Kidney epithelial cell (primary cell): Measurements from ENCODE around the gene CEP19. TPM values are rescaled to one million over a fixed set of nuclear protein-coding genes. Genes with fewer than 3 reads are reported as not detected.

Experiments
- DNase-seq: peaks from one replicate; pipeline ENCODE4 v3.0.0-alpha.2; 2010; ENCODE audit warnings: low read depth
- H3K27me3 ChIP-seq: 2 replicates; pipeline ENCODE4 v1.6.0; 2011; ENCODE audit warnings: low read length; ENCODE audit not compliant: control insufficient read depth, insufficient read depth
- H3K36me3 ChIP-seq: 2 replicates; pipeline ENCODE4 v1.5.1; 2011; ENCODE audit warnings: low read length; ENCODE audit not compliant: control insufficient read depth, insufficient read depth
- H3K4me3 ChIP-seq: 2 replicates; pipeline ENCODE4 v1.5.1; 2011; ENCODE audit warnings: low read depth, mild to moderate bottlenecking, control low read depth, low read length
- CTCF ChIP-seq: IDR thresholded peaks from 2 replicates; pipeline ENCODE4 v1.5.1; 2011; ENCODE audit warnings: mild to moderate bottlenecking, moderate library complexity, low read length, control low read depth, inconsistent platforms; ENCODE audit not compliant: insufficient read depth, poor library complexity, severe bottlenecking
- total RNA-seq: library from RNA; depleted of rRNA; stranded (reverse); fragments of >200 nt; gene quantifications from 2 replicates; pipeline ENCODE4 v1.2.3, GENCODE V29; 2015

CEP19 gene
- total RNA-seq, 1 donor from 2014 or later = 3.1 TPM

GRCh38 chr3:196708467-196708866 is 3.6 kb downstream of the CEP19 start:
- TF ChIP-seq CTCF = no peak
- DNase-seq = no peak
- no peaks in the 10 kb centered on the region for H3K36me3 ChIP-seq

GRCh38 chr3:196707566-196707965 is 4.5 kb downstream of the CEP19 start:
- no peak for DNase-seq
- no peaks in the 10 kb centered on the region for H3K27me3 ChIP-seq
- no peak overlapping the region for H3K4me3 ChIP-seq
- no peak for TF ChIP-seq CTCF
- H3K36me3 ChIP-seq = no peaks in the 10 kb centered on the region

More at GRCh38 chr3:196708467-196708866, 3.6 kb downstream of the CEP19 start:
- Histone ChIP-seq H3K27me3 (no peaks in the 10 kb centered on the region), H3K4me3 (no peak overlapping the region)

- no peak for DNase-seq
- Histone ChIP-seq H3K27me3 (no peaks in the 10 kb centered on the region), H3K4me3 (no peak overlapping the region), H3K36me3 (no peaks in the 10 kb centered on the region)
- TF ChIP-seq CTCF = no peak
Observed at GRCh38 chr3:196706731-196707130, 5.3 kb downstream of the CEP19 start.

- no peak overlapping the region for H3K4me3 ChIP-seq
- no peaks in the 10 kb centered on the region for H3K27me3 ChIP-seq
- TF ChIP-seq CTCF = no peak
- H3K36me3 ChIP-seq = no peaks in the 10 kb centered on the region
- DNase-seq = no peak
Observed at GRCh38 chr3:196706327-196706726, 5.7 kb downstream of the CEP19 start.

GRCh38 chr3:196700801-196701200 is 11.2 kb downstream of the CEP19 start:
- DNase-seq = no peak
- no peaks in the 10 kb centered on the region for H3K27me3 ChIP-seq
- TF ChIP-seq CTCF = no peak
- no peak overlapping the region for H3K4me3 ChIP-seq
- no peaks in the 10 kb centered on the region for H3K36me3 ChIP-seq

GRCh38 chr3:196699749-196700148 is 12.3 kb downstream of the CEP19 start:
- no peak overlapping the region for H3K4me3 ChIP-seq
- no peaks in the 10 kb centered on the region for H3K36me3 ChIP-seq
- no peak for TF ChIP-seq CTCF
- no peak for DNase-seq
- H3K27me3 ChIP-seq = no peaks in the 10 kb centered on the region
